ENCODE measurements around the gene OXCT2.

DNA sequence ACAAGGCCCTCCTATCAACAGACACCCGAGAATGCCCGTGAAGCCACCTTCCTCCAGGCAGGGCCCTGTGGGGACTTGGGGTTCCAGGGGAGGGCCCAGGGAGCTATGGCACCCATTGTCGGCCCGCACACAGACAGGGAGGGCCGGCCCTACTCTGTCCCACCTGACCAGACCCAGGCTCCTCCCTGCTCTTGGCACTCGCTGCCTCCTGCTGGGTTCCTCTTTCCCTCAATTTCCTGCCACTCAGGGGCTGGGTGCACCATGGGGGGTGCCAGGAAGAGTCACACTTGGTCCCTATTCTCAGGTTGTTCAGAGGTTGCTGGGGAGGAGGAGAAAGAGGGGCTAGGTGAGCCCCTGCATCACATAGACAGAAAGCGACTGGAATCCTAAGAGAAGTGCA, 8.0 kb upstream of the OXCT2 start:
- TF ChIP-seq, protein P1, sequence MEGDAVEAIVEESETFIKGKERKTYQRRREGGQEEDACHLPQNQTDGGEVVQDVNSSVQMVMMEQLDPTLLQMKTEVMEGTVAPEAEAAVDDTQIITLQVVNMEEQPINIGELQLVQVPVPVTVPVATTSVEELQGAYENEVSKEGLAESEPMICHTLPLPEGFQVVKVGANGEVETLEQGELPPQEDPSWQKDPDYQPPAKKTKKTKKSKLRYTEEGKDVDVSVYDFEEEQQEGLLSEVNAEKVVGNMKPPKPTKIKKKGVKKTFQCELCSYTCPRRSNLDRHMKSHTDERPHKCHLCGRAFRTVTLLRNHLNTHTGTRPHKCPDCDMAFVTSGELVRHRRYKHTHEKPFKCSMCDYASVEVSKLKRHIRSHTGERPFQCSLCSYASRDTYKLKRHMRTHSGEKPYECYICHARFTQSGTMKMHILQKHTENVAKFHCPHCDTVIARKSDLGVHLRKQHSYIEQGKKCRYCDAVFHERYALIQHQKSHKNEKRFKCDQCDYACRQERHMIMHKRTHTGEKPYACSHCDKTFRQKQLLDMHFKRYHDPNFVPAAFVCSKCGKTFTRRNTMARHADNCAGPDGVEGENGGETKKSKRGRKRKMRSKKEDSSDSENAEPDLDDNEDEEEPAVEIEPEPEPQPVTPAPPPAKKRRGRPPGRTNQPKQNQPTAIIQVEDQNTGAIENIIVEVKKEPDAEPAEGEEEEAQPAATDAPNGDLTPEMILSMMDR (IDR thresholded peaks at IDR 0.05; ENCODE audit: low read depth, low read length, missing input control): no peak
- TF ChIP-seq EGR1 (IDR thresholded peaks at IDR 0.05; ENCODE audit: low read depth in 2 of 2) (no peak), TAF1 (conservative IDR thresholded peaks at IDR 0.05) (no peak), GABPA (IDR thresholded peaks at IDR 0.05 in 1 of 2, conservative IDR thresholded peaks at IDR 0.05 in 1 of 2) (no peak), SP1 (IDR thresholded peaks at IDR 0.05) (no peak), YY1 (IDR thresholded peaks at IDR 0.05) (no peak), RAD21 (IDR thresholded peaks at IDR 0.05) (no peak)
- TF ChIP-seq, protein P2, sequence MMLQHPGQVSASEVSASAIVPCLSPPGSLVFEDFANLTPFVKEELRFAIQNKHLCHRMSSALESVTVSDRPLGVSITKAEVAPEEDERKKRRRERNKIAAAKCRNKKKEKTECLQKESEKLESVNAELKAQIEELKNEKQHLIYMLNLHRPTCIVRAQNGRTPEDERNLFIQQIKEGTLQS (IDR thresholded peaks at IDR 0.05): no peak
- TF ChIP-seq, protein P3, sequence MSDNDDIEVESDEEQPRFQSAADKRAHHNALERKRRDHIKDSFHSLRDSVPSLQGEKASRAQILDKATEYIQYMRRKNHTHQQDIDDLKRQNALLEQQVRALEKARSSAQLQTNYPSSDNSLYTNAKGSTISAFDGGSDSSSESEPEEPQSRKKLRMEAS (IDR thresholded peaks at IDR 0.05): no peak
- TF ChIP-seq, protein P4, sequence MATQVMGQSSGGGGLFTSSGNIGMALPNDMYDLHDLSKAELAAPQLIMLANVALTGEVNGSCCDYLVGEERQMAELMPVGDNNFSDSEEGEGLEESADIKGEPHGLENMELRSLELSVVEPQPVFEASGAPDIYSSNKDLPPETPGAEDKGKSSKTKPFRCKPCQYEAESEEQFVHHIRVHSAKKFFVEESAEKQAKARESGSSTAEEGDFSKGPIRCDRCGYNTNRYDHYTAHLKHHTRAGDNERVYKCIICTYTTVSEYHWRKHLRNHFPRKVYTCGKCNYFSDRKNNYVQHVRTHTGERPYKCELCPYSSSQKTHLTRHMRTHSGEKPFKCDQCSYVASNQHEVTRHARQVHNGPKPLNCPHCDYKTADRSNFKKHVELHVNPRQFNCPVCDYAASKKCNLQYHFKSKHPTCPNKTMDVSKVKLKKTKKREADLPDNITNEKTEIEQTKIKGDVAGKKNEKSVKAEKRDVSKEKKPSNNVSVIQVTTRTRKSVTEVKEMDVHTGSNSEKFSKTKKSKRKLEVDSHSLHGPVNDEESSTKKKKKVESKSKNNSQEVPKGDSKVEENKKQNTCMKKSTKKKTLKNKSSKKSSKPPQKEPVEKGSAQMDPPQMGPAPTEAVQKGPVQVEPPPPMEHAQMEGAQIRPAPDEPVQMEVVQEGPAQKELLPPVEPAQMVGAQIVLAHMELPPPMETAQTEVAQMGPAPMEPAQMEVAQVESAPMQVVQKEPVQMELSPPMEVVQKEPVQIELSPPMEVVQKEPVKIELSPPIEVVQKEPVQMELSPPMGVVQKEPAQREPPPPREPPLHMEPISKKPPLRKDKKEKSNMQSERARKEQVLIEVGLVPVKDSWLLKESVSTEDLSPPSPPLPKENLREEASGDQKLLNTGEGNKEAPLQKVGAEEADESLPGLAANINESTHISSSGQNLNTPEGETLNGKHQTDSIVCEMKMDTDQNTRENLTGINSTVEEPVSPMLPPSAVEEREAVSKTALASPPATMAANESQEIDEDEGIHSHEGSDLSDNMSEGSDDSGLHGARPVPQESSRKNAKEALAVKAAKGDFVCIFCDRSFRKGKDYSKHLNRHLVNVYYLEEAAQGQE (IDR thresholded peaks at IDR 0.05): no peak
